Measurements from ENCODE around the gene CD82.

- TF ChIP-seq, protein P1, sequence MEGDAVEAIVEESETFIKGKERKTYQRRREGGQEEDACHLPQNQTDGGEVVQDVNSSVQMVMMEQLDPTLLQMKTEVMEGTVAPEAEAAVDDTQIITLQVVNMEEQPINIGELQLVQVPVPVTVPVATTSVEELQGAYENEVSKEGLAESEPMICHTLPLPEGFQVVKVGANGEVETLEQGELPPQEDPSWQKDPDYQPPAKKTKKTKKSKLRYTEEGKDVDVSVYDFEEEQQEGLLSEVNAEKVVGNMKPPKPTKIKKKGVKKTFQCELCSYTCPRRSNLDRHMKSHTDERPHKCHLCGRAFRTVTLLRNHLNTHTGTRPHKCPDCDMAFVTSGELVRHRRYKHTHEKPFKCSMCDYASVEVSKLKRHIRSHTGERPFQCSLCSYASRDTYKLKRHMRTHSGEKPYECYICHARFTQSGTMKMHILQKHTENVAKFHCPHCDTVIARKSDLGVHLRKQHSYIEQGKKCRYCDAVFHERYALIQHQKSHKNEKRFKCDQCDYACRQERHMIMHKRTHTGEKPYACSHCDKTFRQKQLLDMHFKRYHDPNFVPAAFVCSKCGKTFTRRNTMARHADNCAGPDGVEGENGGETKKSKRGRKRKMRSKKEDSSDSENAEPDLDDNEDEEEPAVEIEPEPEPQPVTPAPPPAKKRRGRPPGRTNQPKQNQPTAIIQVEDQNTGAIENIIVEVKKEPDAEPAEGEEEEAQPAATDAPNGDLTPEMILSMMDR (IDR thresholded peaks at IDR 0.05), result no peak
- TF ChIP-seq EZH2 (IDR thresholded peaks at IDR 0.05), result no peak
These were observed 9.8 kb downstream of the CD82 start for GRCh38 chr11:44575288-44575672.
